ENCODE results near the gene MGLL. TPM values are rescaled to one million over a fixed set of nuclear protein-coding genes. Genes with fewer than 3 reads are reported as not detected.

Gene MGLL
- total RNA-seq, 1 donor from 2014 or later = 27.3 TPM

DNA sequence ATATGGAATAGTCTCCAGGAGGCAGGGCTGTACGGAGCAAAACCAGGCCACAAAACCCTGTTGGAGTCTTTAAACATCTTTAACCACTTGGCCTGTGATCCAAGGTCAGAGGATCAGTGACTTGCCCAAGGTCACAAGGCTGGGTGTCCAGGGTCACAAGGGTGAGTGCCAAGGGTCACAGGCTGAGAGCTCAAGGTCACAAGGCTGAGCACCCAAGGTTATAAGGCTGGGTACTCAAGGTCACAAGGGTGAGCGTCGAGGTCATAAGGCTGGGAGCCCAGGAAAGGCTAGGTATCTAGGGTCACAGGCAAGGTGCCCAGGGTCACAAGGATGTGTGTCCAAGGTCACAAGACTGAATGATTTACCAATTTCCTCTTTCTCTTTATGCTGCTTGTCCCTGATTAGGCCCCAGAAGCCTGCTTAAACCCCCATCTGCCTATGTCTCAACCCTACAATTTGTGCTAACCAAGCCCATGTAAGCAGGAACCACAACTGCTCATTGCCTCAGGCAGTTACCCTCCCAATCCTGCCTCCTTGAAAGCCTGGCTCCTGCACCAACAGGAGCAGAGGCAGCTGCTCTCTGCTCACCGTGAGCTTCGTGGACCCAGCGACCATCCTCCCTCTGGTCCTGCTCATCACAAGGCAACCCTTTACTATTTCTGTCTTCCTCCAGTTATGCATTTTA is 51.5 kb downstream of the MGLL start:
- peaks cover 57% of the 10 kb centered on the region for H3K4me1 Mint-ChIP-seq (ENCODE audit: low read depth, unreplicated experiment)
- H3K27ac Mint-ChIP-seq (ENCODE audit: unreplicated experiment) = no peak overlapping the region
- Histone ChIP-seq H3K4me3 (ENCODE audit: insufficient read depth, low read depth, low read length) (no peak overlapping the region), H3K4me1 (ENCODE audit: insufficient read depth, low read length) (peaks cover 23% of the 10 kb centered on the region), H3K27ac (ENCODE audit: low read depth, low read length) (no peak overlapping the region), H3K9ac (ENCODE audit: low read length) (no peak overlapping the region), H4K20me1 (ENCODE audit: insufficient read depth, low read length) (no peaks in the 10 kb centered on the region), H3K4me2 (ENCODE audit: low read length) (no peak overlapping the region), H3K9me3 (ENCODE audit: insufficient read depth, low read depth, low read length) (no peaks in the 10 kb centered on the region), H3K36me3 (ENCODE audit: insufficient read depth, low read length) (no peaks in the 10 kb centered on the region), H2AFZ (ENCODE audit: low read depth, low read length) (no peak overlapping the region), H3K79me2 (ENCODE audit: insufficient read depth, low read length) (peaks cover 16% of the 10 kb centered on the region), H3K27me3 (ENCODE audit: insufficient read depth, low read length) (no peaks in the 10 kb centered on the region)
- H3K36me3 Mint-ChIP-seq (ENCODE audit: low read depth, unreplicated experiment) = no peaks in the 10 kb centered on the region
- FAIRE-seq = no peak
- TF ChIP-seq, protein P1, sequence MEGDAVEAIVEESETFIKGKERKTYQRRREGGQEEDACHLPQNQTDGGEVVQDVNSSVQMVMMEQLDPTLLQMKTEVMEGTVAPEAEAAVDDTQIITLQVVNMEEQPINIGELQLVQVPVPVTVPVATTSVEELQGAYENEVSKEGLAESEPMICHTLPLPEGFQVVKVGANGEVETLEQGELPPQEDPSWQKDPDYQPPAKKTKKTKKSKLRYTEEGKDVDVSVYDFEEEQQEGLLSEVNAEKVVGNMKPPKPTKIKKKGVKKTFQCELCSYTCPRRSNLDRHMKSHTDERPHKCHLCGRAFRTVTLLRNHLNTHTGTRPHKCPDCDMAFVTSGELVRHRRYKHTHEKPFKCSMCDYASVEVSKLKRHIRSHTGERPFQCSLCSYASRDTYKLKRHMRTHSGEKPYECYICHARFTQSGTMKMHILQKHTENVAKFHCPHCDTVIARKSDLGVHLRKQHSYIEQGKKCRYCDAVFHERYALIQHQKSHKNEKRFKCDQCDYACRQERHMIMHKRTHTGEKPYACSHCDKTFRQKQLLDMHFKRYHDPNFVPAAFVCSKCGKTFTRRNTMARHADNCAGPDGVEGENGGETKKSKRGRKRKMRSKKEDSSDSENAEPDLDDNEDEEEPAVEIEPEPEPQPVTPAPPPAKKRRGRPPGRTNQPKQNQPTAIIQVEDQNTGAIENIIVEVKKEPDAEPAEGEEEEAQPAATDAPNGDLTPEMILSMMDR (IDR thresholded peaks at IDR 0.05; ENCODE audit: insufficient read depth, low read depth, low read length) = no peak
- no peak for TF ChIP-seq EZH2 (IDR thresholded peaks at IDR 0.05; ENCODE audit: insufficient read depth, low read length)
- no peaks in the 10 kb centered on the region for H3K9me3 Mint-ChIP-seq (ENCODE audit: unreplicated experiment)
- no peak overlapping the region for H3K4me3 Mint-ChIP-seq (ENCODE audit: unreplicated experiment)
- H3K27me3 Mint-ChIP-seq (ENCODE audit: low read depth, unreplicated experiment) = no peaks in the 10 kb centered on the region
- no peak for DNase-seq (ENCODE audit: low read depth)

DNA sequence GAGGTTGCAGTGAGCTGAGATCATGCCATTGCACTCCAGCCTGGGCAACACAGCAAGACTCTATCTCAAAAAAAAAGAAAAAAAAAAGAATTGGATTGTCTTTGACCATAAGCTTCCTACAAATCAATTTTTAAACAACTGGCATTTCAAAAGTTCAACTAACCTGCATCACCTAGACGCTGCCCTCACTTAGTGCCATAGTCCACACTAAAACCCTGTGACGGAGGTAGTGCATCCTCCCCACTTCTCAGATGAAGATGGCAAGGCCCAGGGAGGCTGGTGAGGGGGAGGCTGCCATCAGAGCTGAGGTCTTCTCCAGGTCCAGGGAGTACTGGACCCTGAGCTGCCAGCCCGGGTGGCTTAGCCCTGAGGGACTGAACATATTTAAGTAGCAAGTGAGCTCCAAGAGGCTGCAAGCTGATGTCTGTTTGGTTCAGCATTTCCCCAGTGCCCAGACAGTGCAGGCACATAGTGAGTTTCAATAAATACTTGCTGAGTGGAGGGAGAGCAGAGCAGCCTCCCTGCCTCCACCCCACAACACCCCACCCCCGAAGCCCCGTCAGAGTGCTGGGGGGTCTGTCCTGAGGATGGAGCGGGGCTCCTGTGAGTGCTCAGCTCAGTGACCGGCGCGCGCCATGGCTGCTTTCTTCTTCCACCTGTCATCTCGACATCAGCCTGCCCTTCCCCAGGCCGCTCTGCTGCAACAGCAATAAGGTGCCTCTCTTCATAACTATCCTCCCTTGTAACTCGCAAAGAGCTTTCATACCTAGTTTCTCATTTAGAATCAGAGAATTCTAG is 52.8 kb downstream of the MGLL start:
- DNase-seq (ENCODE audit: low read depth) = no peak
- no peak overlapping the region for H3K4me2 ChIP-seq (ENCODE audit: low read length)

More for the DNA sequence above, 52.8 kb downstream of the MGLL start:
- Histone ChIP-seq H3K9me3 (ENCODE audit: insufficient read depth, low read depth, low read length) (no peaks in the 10 kb centered on the region), H3K4me1 (ENCODE audit: insufficient read depth, low read length) (peaks cover 26% of the 10 kb centered on the region), H4K20me1 (ENCODE audit: insufficient read depth, low read length) (no peaks in the 10 kb centered on the region), H2AFZ (ENCODE audit: low read depth, low read length) (no peak overlapping the region), H3K27ac (ENCODE audit: low read depth, low read length) (no peak overlapping the region), H3K4me3 (ENCODE audit: insufficient read depth, low read depth, low read length) (no peak overlapping the region), H3K27me3 (ENCODE audit: insufficient read depth, low read length) (no peaks in the 10 kb centered on the region), H3K36me3 (ENCODE audit: insufficient read depth, low read length) (no peaks in the 10 kb centered on the region), H3K9ac (ENCODE audit: low read length) (no peak overlapping the region), H3K79me2 (ENCODE audit: insufficient read depth, low read length) (peaks cover 16% of the 10 kb centered on the region)
- TF ChIP-seq, protein P1 (IDR thresholded peaks at IDR 0.05; ENCODE audit: insufficient read depth, low read depth, low read length) = no peak
- TF ChIP-seq EZH2 (IDR thresholded peaks at IDR 0.05; ENCODE audit: insufficient read depth, low read length) = no peak
- no peak for FAIRE-seq
- Mint-ChIP-seq H3K36me3 (ENCODE audit: low read depth, unreplicated experiment) (no peaks in the 10 kb centered on the region), H3K27me3 (ENCODE audit: low read depth, unreplicated experiment) (no peaks in the 10 kb centered on the region), H3K4me1 (ENCODE audit: low read depth, unreplicated experiment) (peaks cover 58% of the 10 kb centered on the region), H3K9me3 (ENCODE audit: unreplicated experiment) (no peaks in the 10 kb centered on the region), H3K4me3 (ENCODE audit: unreplicated experiment) (no peak overlapping the region), H3K27ac (ENCODE audit: unreplicated experiment) (peak overlapping the region; percentile 76)
